GM19043 (cell line): ENCODE results near the gene LCN9.
"Not testable (repeated sequence)": the region's sequence is repeated elsewhere in the genome, so short reads cannot be mapped to it uniquely, and the experiment has no call there.

Experiments
- ATAC-seq: cut with Tn5 transposase; IDR thresholded peaks from one replicate; pipeline ENCODE4 v1.9.1; 2021; ENCODE audit warnings: low read depth; ENCODE audit not compliant: unreplicated experiment

The LCN9 gene

DNA sequence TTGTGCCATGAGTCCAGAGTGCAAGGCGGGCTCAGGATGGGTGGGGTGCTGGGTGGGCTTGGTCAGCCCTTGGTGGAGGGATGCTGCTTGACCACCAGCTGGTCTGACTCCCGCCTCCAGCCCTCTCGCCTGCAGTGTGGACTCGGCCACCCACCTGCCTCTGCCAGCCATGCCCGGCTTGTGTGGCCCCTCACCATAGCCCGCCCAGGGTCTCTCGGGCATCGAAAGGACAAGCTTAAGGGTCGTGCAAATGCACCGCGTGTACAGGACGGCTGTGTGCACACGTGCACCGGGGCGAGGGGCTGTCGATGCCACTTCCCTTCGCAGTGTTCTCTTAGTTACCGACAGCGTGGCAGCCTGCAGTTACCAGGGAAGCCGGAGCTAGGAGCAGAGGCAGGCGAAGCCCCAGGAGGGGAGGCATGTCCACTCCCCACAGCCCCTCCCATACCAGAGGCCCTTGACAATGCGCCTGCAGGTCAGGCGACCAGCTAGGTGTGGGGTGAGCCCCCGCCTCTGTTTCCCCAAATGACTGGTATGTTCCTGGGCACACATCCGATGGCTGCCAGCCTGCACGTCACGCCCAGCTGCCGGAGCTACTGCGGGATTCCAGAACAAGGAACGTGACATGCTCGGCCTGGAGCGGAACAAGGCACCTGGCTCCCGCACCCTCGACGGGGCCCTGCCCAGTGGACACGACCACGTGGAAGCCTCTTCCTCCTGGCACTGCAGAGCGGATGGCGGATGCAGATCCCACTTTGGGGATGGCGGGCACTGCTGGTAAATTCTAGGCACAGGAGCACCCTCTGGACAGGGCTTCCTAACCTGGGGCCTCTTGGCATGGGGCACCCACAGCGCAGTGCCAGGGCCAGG is 7.8 kb downstream of the LCN9 start:
- no peak for ATAC-seq

GRCh38 chr9:135671591-135672041 is 8.5 kb downstream of the LCN9 start:
- no peak for ATAC-seq

GRCh38 chr9:135672786-135673185 is 9.7 kb downstream of the LCN9 start:
- ATAC-seq: not testable (repeated sequence)

- no peak for ATAC-seq
Measured at GRCh38 chr9:135673941-135674340, 10.8 kb downstream of the LCN9 start.

- no peak for ATAC-seq
Measured at GRCh38 chr9:135674977-135675376, 11.9 kb downstream of the LCN9 start.

GRCh38 chr9:135676891-135677290 is 13.8 kb downstream of the LCN9 start:
- ATAC-seq: no peak

DNA sequence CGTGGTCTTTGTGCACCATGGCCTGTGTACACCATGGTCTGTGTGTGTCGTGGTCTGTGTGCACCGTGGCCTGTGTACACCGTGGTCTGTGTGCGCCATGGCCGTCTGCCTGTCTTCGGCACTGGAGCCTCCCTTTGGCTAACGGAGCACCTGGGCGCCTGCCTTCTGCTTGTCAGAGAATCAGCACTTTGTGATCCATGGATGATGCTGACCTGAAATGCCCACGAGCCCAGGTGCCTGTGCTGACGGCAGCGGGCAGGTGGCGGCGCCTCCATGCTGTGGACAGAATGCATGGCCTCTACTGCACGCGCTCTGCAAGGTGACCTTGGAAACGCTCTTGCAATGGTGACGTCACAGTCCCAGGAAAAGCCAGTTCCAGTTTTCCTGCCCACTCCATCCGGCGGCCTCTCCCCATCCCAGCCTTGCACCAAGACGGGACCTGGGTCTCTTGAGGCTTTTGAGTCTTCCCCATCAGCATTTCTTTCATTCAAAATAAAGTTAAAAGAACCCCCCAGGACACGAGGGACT is 14.6 kb downstream of the LCN9 start:
- no peak for ATAC-seq

DNA sequence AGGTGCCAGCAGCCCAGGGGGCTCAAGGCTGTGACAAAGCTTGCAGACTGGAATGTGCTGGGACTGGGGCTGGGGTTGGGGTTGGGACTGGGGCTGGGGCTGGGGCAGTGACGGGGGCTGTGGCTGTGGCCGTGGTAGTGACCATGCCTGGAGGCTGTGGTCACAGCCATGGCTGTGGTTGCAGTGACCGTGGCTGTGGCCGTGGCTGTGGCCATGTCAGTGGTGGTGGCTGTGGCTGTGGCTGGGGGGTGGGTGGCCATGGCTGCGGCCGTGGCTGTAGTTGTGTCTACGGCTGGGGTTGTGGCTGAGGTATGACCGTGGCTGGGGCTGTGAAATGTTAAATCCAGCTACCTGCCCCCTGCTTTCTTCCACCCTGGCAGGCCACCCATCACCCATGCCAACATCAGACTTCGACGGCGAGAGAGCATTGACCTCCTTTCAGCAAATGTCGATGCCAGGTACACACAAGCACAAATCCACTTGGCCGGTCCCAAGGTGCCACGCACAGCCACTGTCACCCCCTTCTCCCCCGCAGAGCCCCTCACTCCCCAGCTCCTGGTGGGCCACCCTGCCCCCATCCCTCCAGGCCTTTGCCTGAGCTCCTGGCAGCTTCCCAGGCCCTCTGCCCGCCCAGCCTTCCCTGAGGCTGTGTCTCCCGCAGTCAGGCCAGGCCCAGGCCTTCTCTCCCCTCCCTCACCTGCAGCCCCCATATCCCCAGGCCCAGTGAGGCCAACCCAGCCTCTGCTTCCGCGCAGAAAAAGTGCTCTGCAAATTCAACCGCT is 15.3 kb downstream of the LCN9 start:
- ATAC-seq: no peak

- ATAC-seq: no peak
Measured at GRCh38 chr9:135680056-135680455, 16.9 kb downstream of the LCN9 start.

GRCh38 chr9:135681161-135681560 is 18.1 kb downstream of the LCN9 start:
- ATAC-seq: no peak

- no peak for ATAC-seq
Measured at GRCh38 chr9:135683401-135684034, 20.4 kb downstream of the LCN9 start.

DNA sequence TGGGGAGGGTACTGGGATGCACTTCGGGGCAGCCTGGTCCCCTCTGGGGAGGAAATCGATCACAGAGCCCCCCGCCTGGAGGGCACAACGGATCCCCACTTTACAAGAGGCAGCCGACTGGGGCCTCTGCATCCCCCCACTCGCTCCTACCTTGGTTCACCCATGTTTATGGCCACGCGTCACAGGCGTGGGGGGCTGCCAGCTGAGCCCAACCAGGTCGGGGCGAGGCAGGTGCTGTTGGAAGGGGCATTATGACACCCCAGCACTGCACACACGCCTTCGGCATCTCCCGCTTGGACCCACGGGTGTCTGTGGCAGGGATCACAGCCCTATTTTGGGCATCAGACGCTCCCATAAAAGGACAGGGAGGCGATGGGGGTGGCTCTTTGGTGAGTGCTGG is 21.6 kb downstream of the LCN9 start:
- no peak for ATAC-seq

- no peak for ATAC-seq
Measured at GRCh38 chr9:135687216-135687615, 24.1 kb downstream of the LCN9 start.

- ATAC-seq: no peak
Measured at GRCh38 chr9:135689011-135689410, 25.9 kb downstream of the LCN9 start.

DNA sequence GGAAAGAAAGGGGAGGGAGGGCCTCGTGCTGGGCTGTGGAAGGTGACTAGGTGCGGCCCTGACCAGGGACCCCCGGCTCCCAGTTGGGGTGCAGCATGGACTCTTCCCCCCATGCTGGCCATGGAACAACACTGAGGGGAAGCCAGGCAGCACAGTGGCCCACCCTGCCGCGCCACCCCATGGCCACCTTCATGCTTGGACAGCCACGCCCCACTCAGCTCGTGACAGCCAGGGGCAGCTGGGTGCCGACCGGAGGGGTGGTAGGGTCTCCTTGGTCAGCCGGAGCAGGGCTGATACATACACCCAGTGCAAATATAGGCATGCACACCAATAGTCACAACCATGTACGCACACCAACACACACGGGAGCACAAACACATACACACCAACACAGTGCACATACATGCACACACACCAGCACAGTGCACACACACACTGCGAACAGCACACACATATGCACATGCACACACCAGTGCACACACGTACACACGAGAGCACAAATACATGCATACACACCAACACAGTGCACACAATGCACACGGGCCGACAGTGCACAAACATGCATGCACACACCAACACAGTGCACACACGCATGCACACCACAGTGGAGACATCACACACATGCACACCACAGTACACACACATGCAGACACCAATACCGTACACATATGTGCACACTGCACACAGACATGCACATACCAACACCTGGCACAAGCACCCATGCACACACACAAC is 27.9 kb downstream of the LCN9 start:
- no peak for ATAC-seq

DNA sequence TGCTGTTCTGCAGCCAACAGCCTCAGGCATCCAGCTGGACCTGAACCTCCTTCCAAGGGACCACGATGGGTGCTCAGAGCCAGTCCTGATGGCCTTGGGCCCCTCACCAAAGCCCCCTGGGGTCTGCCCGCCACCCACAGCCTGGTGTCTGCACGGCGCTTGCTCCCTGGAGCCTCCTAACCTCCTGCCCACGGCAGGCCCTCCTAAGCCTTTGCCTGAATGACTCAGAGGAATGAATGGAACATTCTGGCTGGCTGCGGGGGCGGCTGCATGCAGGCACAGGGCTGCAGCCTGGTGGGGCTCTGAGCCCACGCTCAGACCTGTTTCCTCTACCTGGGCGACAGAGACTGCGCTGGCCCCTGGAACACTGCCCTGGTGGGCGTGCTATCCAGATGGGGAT is 29.3 kb downstream of the LCN9 start:
- ATAC-seq: no peak

- no peak for ATAC-seq
Measured at GRCh38 chr9:135693265-135693664, 30.2 kb downstream of the LCN9 start.

- no peak for ATAC-seq
Measured at GRCh38 chr9:135693771-135694170, 30.7 kb downstream of the LCN9 start.

GRCh38 chr9:135694414-135694813 is 31.3 kb downstream of the LCN9 start:
- no peak for ATAC-seq

- ATAC-seq: no peak
Measured at GRCh38 chr9:135695036-135695435, 31.9 kb downstream of the LCN9 start.
